H1 (cell line): Measurements from ENCODE around the gene CANX. TPM values are rescaled to one million over a fixed set of nuclear protein-coding genes. Genes with fewer than 3 reads are reported as not detected.

ENCODE experiments used
- CTCF ChIA-PET: fragments of 300-600 bp; sonication (Branson Sonifier 250); formaldehyde crosslinking; loops from one replicate; lab custom pipeline; 2021; ENCODE audit not compliant: partially characterized antibody; lab: Charles Lee
- POLR2A ChIA-PET: fragments of 300-600 bp; sonication (Branson Sonifier 250); formaldehyde crosslinking; loops from one replicate; lab custom pipeline; 2021; ENCODE audit warnings: inconsistent platforms; ENCODE audit not compliant: partially characterized antibody; lab: Charles Lee
- DNase-seq, 2 experiments: peaks; one replicate each; pipeline versions ENCODE4 v3.0.0 to v3.0.0-alpha.2; 2010 to 2022; ENCODE audit warnings: low spot score in 2 of 2, low read depth in 1 of 2, mixed read lengths in 1 of 2
- FAIRE-seq: peaks from 2 replicates; lab custom pipeline; 2011; peaks lifted over from hg19 to GRCh38; lab: Jason Lieb, UNC
- H2AFZ ChIP-seq: 2 replicates; pipeline ENCODE4 v1.8.1; 2012; ENCODE audit warnings: low read length, inconsistent platforms
- H2AK5ac ChIP-seq: 2 replicates; pipeline ENCODE4 v1.6.1; 2013; ENCODE audit warnings: low read depth, low read length
- H2BK120ac ChIP-seq: replicated peaks from 2 replicates; pipeline ENCODE3; 2013; ENCODE audit warnings: low read depth, low read length, inconsistent platforms
- H2BK12ac ChIP-seq: 2 replicates; pipeline ENCODE4 v1.6.1; 2013; ENCODE audit warnings: low read depth, low read length
- H2BK15ac ChIP-seq: 2 replicates; pipeline ENCODE4 v1.6.1; 2013; ENCODE audit warnings: low read length
- H2BK20ac ChIP-seq: 2 replicates; pipeline ENCODE4 v1.6.1; 2013; ENCODE audit warnings: low read length
- H2BK5ac ChIP-seq: 2 replicates; pipeline ENCODE4 v1.6.1; 2013; ENCODE audit warnings: low read depth, low read length
- H3K14ac ChIP-seq: 2 replicates; pipeline ENCODE4 v1.6.1; 2013; ENCODE audit warnings: inconsistent platforms; ENCODE audit not compliant: insufficient read length
- H3K18ac ChIP-seq: 2 replicates; pipeline ENCODE4 v1.6.1; 2013; ENCODE audit warnings: low read length; ENCODE audit errors: extremely low read depth
- H3K23ac ChIP-seq: 2 replicates; pipeline ENCODE4 v1.6.1; 2013; ENCODE audit warnings: inconsistent platforms; ENCODE audit not compliant: insufficient read length
- H3K23me2 ChIP-seq: 2 replicates; pipeline ENCODE4 v1.6.1; 2013; ENCODE audit warnings: low read depth, low read length
- H3K27ac ChIP-seq: 2 replicates; pipeline ENCODE4 v1.6.1; 2011; ENCODE audit warnings: low read depth, low read length, inconsistent platforms
- H3K27me3 ChIP-seq, 4 experiments: replicated peaks in 1 of 4; 1 replicate in 1 of 4; 2 replicates in 3 of 4; pipeline versions ENCODE4 v1.6.1 to v1.8.1; 2011 to 2013; ENCODE audit warnings: low read length in 3 of 4, mild to moderate bottlenecking in 3 of 4, inconsistent platforms in 2 of 4, mixed read lengths in 2 of 4, moderate library complexity in 1 of 4; ENCODE audit not compliant: control insufficient read depth in 3 of 4, insufficient read depth in 3 of 4; ENCODE audit errors: extremely low read depth in 1 of 4
- H3K36me3 ChIP-seq, 4 experiments: 2 replicates each; pipeline versions ENCODE4 v1.6.1 to v1.8.1; 2011 to 2013; ENCODE audit warnings: mild to moderate bottlenecking in 4 of 4, low read length in 3 of 4, moderate library complexity in 2 of 4, control low read depth in 1 of 4, inconsistent platforms in 1 of 4; ENCODE audit not compliant: insufficient read depth in 4 of 4, control insufficient read depth in 2 of 4
- H3K4ac ChIP-seq: replicated peaks from 2 replicates; pipeline ENCODE3; 2013; ENCODE audit warnings: low read length, low read depth, mixed read lengths, inconsistent platforms; ENCODE audit not compliant: insufficient read length
- H3K4me1 ChIP-seq, 4 experiments: replicated peaks in 1 of 4; 1 replicate in 1 of 4; 2 replicates in 3 of 4; pipeline versions ENCODE4 v1.6.1 to v1.8.1; 2011 to 2013; ENCODE audit warnings: low read length in 3 of 4, inconsistent platforms in 2 of 4, mixed read lengths in 1 of 4; ENCODE audit not compliant: insufficient read depth in 4 of 4, control insufficient read depth in 3 of 4
- H3K4me2 ChIP-seq, 2 experiments: 2 replicates each; pipeline versions ENCODE4 v1.6.1 to v1.8.1; 2011 to 2013; ENCODE audit warnings: low read depth in 2 of 2, low read length in 2 of 2, control low read depth in 1 of 2, inconsistent platforms in 1 of 2, mild to moderate bottlenecking in 1 of 2; ENCODE audit not compliant: insufficient read depth in 1 of 2
- H3K4me3 ChIP-seq, 4 experiments: fragments of 200-600, 300-600 bp in 1 of 4; sonication (generic), shearing (Covaris generic), sonication (Bioruptor Twin) in 1 of 4; 2 replicates each; pipeline versions ENCODE4 v1.5.1 to v1.8.1; 2011 to 2016; ENCODE audit warnings: low read length in 4 of 4, low read depth in 3 of 4, control low read depth in 2 of 4, inconsistent platforms in 2 of 4, mild to moderate bottlenecking in 2 of 4, mixed read lengths in 1 of 4, moderate library complexity in 1 of 4; ENCODE audit not compliant: insufficient read depth in 2 of 4; ENCODE audit errors: extremely low read depth in 1 of 4
- H3K56ac ChIP-seq: replicated peaks from 2 replicates; pipeline ENCODE3; 2013; ENCODE audit warnings: low read depth, mild to moderate bottlenecking, mixed read lengths, low read length, inconsistent platforms; ENCODE audit not compliant: insufficient read length
- H3K79me1 ChIP-seq: 2 replicates; pipeline ENCODE4 v1.6.1; 2013; ENCODE audit warnings: low read depth, low read length, control low read depth
- H3K79me2 ChIP-seq, 2 experiments: 2 replicates each; pipeline versions ENCODE4 v1.6.1 to v1.8.1; 2012 to 2013; ENCODE audit warnings: low read length in 2 of 2, mild to moderate bottlenecking in 2 of 2, inconsistent platforms in 1 of 2; ENCODE audit not compliant: insufficient read depth in 2 of 2, control insufficient read depth in 1 of 2
- H3K9ac ChIP-seq, 4 experiments: replicated peaks in 1 of 4; 1 replicate in 1 of 4; 2 replicates in 3 of 4; pipeline versions ENCODE4 v1.6.1 to v1.8.1; 2011 to 2013; ENCODE audit warnings: low read depth in 3 of 4, low read length in 3 of 4, control low read depth in 2 of 4, mild to moderate bottlenecking in 2 of 4, moderate library complexity in 2 of 4, inconsistent platforms in 1 of 4; ENCODE audit errors: extremely low read depth in 1 of 4
- H3K9me3 ChIP-seq, 2 experiments: 2 replicates each; pipeline versions ENCODE4 v1.6.1 to v1.8.1; 2012 to 2013; ENCODE audit warnings: mild to moderate bottlenecking in 2 of 2, moderate library complexity in 2 of 2, control low read depth in 1 of 2, inconsistent platforms in 1 of 2, low read depth in 1 of 2, low read length in 1 of 2, mixed read lengths in 1 of 2; ENCODE audit not compliant: insufficient read depth in 2 of 2
- H4K20me1 ChIP-seq, 2 experiments: replicated peaks in 1 of 2; 2 replicates each; pipeline versions ENCODE3 to v1.8.1; 2011 to 2013; ENCODE audit warnings: inconsistent platforms in 2 of 2, low read length in 2 of 2, mild to moderate bottlenecking in 1 of 2; ENCODE audit not compliant: insufficient read depth in 2 of 2, control insufficient read depth in 1 of 2
- H4K5ac ChIP-seq: 2 replicates; pipeline ENCODE4 v1.6.1; 2013; ENCODE audit warnings: low read length, low read depth, mixed read lengths, inconsistent platforms; ENCODE audit not compliant: insufficient read length
- H4K8ac ChIP-seq: 2 replicates; pipeline ENCODE4 v1.8.0; 2013; ENCODE audit warnings: mild to moderate bottlenecking, moderate library complexity, low read length, inconsistent platforms; ENCODE audit not compliant: insufficient read depth; ENCODE audit errors: extremely low read depth
- H4K91ac ChIP-seq: replicated peaks from 2 replicates; pipeline ENCODE3; 2013; ENCODE audit warnings: low read length, mixed read lengths, inconsistent platforms; ENCODE audit not compliant: insufficient read length
- CEBPB ChIP-seq: IDR thresholded peaks from 2 replicates; pipeline ENCODE4 v1.6.1; 2012; ENCODE audit warnings: low read depth, low read length
- EZH2 ChIP-seq: fragments of 200-600 bp; sonication (generic); IDR thresholded peaks from 2 replicates; pipeline ENCODE4 v1.7.1; 2012; ENCODE audit warnings: low read depth, mild to moderate bottlenecking, moderate library complexity, low read length, inconsistent platforms; ENCODE audit not compliant: severe bottlenecking
- SP1 ChIP-seq: IDR thresholded peaks from 2 replicates; pipeline ENCODE4 v1.6.1; 2011; ENCODE audit warnings: low read depth, low read length
- WGBS, 2 experiments: shearing (Covaris generic) in 1 of 2; methylation state at CpG; one replicate each; pipeline versions ENCODE4 v1.1.6 to v1.1.7; 2013 to 2015; ENCODE audit warnings: low lambda C conversion rate in 2 of 2, mixed read lengths in 2 of 2, inconsistent platforms in 1 of 2, low coverage in 1 of 2, missing lambda C conversion rate in 1 of 2; ENCODE audit not compliant: insufficient replicate concordance in 2 of 2, insufficient coverage in 1 of 2, insufficient read length in 1 of 2; ENCODE audit errors: extremely low coverage in 1 of 2, missing lambda C conversion rate in 1 of 2; 5-methylcytosine and 5-hydroxymethylcytosine counted together
- polyA plus RNA-seq, 7 experiments: library from polyadenylated mRNA; depleted of rRNA in 3 of 7; stranded (reverse) in 5 of 7; unstranded in 2 of 7; fragments of >200 nt in 5 of 7; fragments of 200-250 nt in 2 of 7; gene quantifications; 1 replicate in 5 of 7; 2 replicates in 1 of 7; 4 replicates in 1 of 7; pipeline versions ENCODE4 v1.2.1 to v1.2.3, GENCODE V29; 2011 to 2013; ENCODE audit warnings: missing spikeins in 2 of 7, mixed read lengths in 2 of 7
- total RNA-seq: library from RNA; stranded (reverse); fragmentation: NEBNext Ultra II Directional; extraction: Animal tissue kit (Norgen Biotek cat#: 25700); gene quantifications from 2 replicates; pipeline ENCODE4 v1.2.1, GENCODE V29; 2021

Gene CANX
- total and polyA plus RNA-seq, 2 of the 8 experiments (the other 6 are each of a cell fraction or from before 2014, with no cell fraction given), result 136 to 691 TPM

DNA sequence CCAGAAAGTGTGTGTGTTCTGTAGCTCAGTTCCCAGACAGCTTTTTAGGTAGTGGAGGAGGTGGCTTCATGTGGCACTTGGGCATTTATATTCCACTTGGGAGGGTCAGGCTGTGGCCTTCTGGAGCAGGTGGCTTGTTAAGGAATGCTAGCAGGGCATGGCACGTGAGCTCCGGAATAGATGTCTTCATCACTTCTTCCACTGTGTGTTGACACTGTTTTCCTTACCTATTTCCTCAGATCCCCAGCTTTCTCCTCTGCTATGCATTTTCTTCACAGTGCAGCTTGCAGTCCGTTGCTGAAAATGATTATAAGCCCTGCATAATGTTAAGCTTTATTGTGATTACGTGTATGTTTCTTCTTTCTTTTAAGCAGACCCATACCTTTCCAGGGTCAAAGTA lies 30.5 kb downstream of the CANX start:
- no peak for TF ChIP-seq CEBPB
- no peak for TF ChIP-seq EZH2
- no peak for TF ChIP-seq SP1
- TF ChIP-seq, all 59 proteins: peak for 0
- H2BK20ac ChIP-seq, result no peak overlapping the region
- H3K4me1 ChIP-seq, result peaks cover 0 to 3% (median 1%) of the 10 kb centered on the region in 4 experiments; a peak in 2 of 7 replicates
- H3K18ac ChIP-seq, result no peak overlapping the region
- no peak overlapping the region for H3K23ac ChIP-seq
- no peak overlapping the region for H4K5ac ChIP-seq
- H3K27me3 ChIP-seq, result no peaks in the 10 kb centered on the region
- no peak overlapping the region for H2BK12ac ChIP-seq
- no peaks in the 10 kb centered on the region for H3K9me3 ChIP-seq
- no peak overlapping the region for H3K4me3 ChIP-seq
- no peak overlapping the region for H4K8ac ChIP-seq
- ChIA-PET POLR2A (interaction anchor here (0.5 to 7.4 kb wide), 8 partner anchors 9 to 118 kb away, joined by 3 to 60 read pairs (median 3); no protein-coding TSS in a partner anchor), CTCF (interaction anchor here (0.7 to 1.3 kb wide), 2 partner anchors 33 to 40 kb away, joined by 4 to 5 read pairs; no protein-coding TSS in a partner anchor)
- H3K4ac ChIP-seq, result no peak overlapping the region
- no peak overlapping the region for H2AFZ ChIP-seq
- no peak overlapping the region for H3K56ac ChIP-seq
- FAIRE-seq (no peak), DNase-seq (no peak)
- no peak overlapping the region for H2AK5ac ChIP-seq
- H4K20me1 ChIP-seq, result peaks cover 3 to 6% of the 10 kb centered on the region in 2 experiments
- H3K14ac ChIP-seq, result no peak overlapping the region
- 94% methylated on average over 4 of the region's 4 CpGs; no CpG with 5 or more reads in 1 of the 2 experiments for WGBS, 2 experiments
- no peak overlapping the region for H3K27ac ChIP-seq
- peaks cover 35 to 65% (median 47%) of the 10 kb centered on the region in 4 experiments for H3K36me3 ChIP-seq
- H3K4me2 ChIP-seq, result no peak overlapping the region
- peaks cover 2 to 14% of the 10 kb centered on the region in 2 experiments for H3K79me2 ChIP-seq
- peaks cover 4% of the 10 kb centered on the region; the same call in 1 of the 2 replicates for H3K23me2 ChIP-seq
- H2BK5ac ChIP-seq, result no peak overlapping the region
- H4K91ac ChIP-seq, result no peak overlapping the region
- no peaks in the 10 kb centered on the region; the same call in 1 of the 2 replicates for H3K79me1 ChIP-seq
- H2BK120ac ChIP-seq, result no peak overlapping the region
- H2BK15ac ChIP-seq, result no peak overlapping the region
- no peak overlapping the region for H3K9ac ChIP-seq
